HepG2 (cell line): ENCODE measurements around the gene BAZ1B. TPM values are rescaled to one million over a fixed set of nuclear protein-coding genes. Genes with fewer than 3 reads are reported as not detected.
A peak's percentile ranks its signal among the peaks of the same experiment; 100 is the strongest.

Experiments used
- ADNP ChIP-seq: sonication (generic); formaldehyde crosslinking; IDR thresholded peaks from 2 replicates; pipeline ENCODE4 v1.4.0; 2020; ENCODE audit warnings: missing genetic modification reagents
- AGO2 ChIP-seq: fragments of 200-400 bp; formaldehyde crosslinking; optimal IDR thresholded peaks from 2 replicates; pipeline ENCODE3; 2017; ENCODE audit warnings: mild to moderate bottlenecking, low read depth, low read length, moderate library complexity
- BHLHE40 ChIP-seq: IDR thresholded peaks from 2 replicates; pipeline ENCODE4 v1.6.1; 2011; ENCODE audit warnings: low read length, improper control_type of control experiment
- GFI1 ChIP-seq: sonication (generic); formaldehyde crosslinking; IDR thresholded peaks from 2 replicates; pipeline ENCODE4 v1.5.0; 2020; ENCODE audit warnings: missing genetic modification reagents, mild to moderate bottlenecking, borderline replicate concordance
- HDAC6 ChIP-seq: fragments of 200-600 bp; sonication (generic); IDR thresholded peaks from 2 replicates; pipeline ENCODE4 v1.7.0; 2017; ENCODE audit warnings: mild to moderate bottlenecking, antibody characterized with exemption, low read length, low read depth
- KDM2A ChIP-seq: sonication (generic); formaldehyde crosslinking; IDR thresholded peaks from 2 replicates; pipeline ENCODE4 v1.4.0; 2020; ENCODE audit warnings: low read depth, missing genetic modification reagents, borderline replicate concordance
- MTF1 ChIP-seq: sonication (generic); formaldehyde crosslinking; IDR thresholded peaks from 2 replicates; pipeline ENCODE4 v1.5.0; 2020; ENCODE audit warnings: missing genetic modification reagents
- MTF2 ChIP-seq: sonication (generic); formaldehyde crosslinking; IDR thresholded peaks from 2 replicates; pipeline ENCODE4 v1.5.0; 2020; ENCODE audit warnings: missing genetic modification reagents, borderline replicate concordance
- NFE2 ChIP-seq: sonication (generic); formaldehyde crosslinking; IDR thresholded peaks from 2 replicates; pipeline ENCODE4 v1.4.0; 2020; ENCODE audit warnings: missing genetic modification reagents
- RAD21 ChIP-seq: fragments of 450-650 bp; formaldehyde crosslinking; IDR thresholded peaks from 2 replicates; pipeline ENCODE4 v1.5.0; 2020; ENCODE audit warnings: mild to moderate bottlenecking
- RARA ChIP-seq: IDR thresholded peaks from 2 replicates; pipeline ENCODE4 v1.6.1; 2016; ENCODE audit warnings: missing genetic modification reagents, missing compliant biosample characterization
- SALL1 ChIP-seq: sonication (generic); formaldehyde crosslinking; IDR thresholded peaks from 2 replicates; pipeline ENCODE4 v1.8.0; 2022; ENCODE audit warnings: mild to moderate bottlenecking, missing genetic modification reagents
- SOX5 ChIP-seq: IDR thresholded peaks from 2 replicates; pipeline ENCODE4 v1.6.1; 2016; ENCODE audit warnings: borderline replicate concordance
- ZNF331 ChIP-seq: sonication (generic); formaldehyde crosslinking; IDR thresholded peaks from 2 replicates; pipeline ENCODE4 v1.4.0; 2020; ENCODE audit warnings: missing genetic modification reagents
- ZNF570 ChIP-seq: sonication (generic); formaldehyde crosslinking; IDR thresholded peaks from 2 replicates; pipeline ENCODE4 v1.4.0; 2020; ENCODE audit warnings: mild to moderate bottlenecking, missing genetic modification reagents, borderline replicate concordance
- ZNF629 ChIP-seq: sonication (generic); formaldehyde crosslinking; conservative IDR thresholded peaks from 2 replicates; pipeline ENCODE4 v1.5.0; 2020; ENCODE audit warnings: missing genetic modification reagents
- ZNF747 ChIP-seq: sonication (generic); formaldehyde crosslinking; IDR thresholded peaks from 2 replicates; pipeline ENCODE4 v1.8.1; 2023; ENCODE audit warnings: missing genetic modification reagents, mild to moderate bottlenecking, borderline replicate concordance
- ZNF768 ChIP-seq: sonication (generic); formaldehyde crosslinking; IDR thresholded peaks from 2 replicates; pipeline ENCODE4 v1.4.0; 2020; ENCODE audit warnings: missing genetic modification reagents
- polyA plus RNA-seq, 8 experiments: library from polyadenylated mRNA; depleted of rRNA in 3 of 8; stranded (reverse) in 7 of 8; unstranded in 1 of 8; fragments of >200 nt; fragmentation: Illumina TruSeq in 4 of 8; extraction: Trizol in 4 of 8; gene quantifications; 2 replicates each; pipeline versions ENCODE4 v1.2.1 to v1.2.3, GENCODE V29; 2011 to 2016; ENCODE audit warnings: low read depth in 4 of 8, missing spikeins in 1 of 8, mixed read lengths in 1 of 8; ENCODE audit not compliant: insufficient read depth in 1 of 8
- total RNA-seq, 5 experiments: library from RNA; depleted of rRNA; stranded (reverse); fragments of >200 nt; fragmentation: Illumina TruSeq; extraction: Trizol; gene quantifications; 2 replicates each; pipeline ENCODE4 v1.2.3, GENCODE V29; 2016; ENCODE audit warnings: low read depth in 1 of 5
- TF ChIP-seq, protein P1 (sequence below): IDR thresholded peaks from 2 replicates; pipeline ENCODE4 v1.6.1; 2012; ENCODE audit warnings: low read depth, low read length, improper control_type of control experiment
- TF ChIP-seq, protein P2 (sequence below): sonication (generic); formaldehyde crosslinking; IDR thresholded peaks from 2 replicates; pipeline ENCODE4 v1.5.0; 2020; ENCODE audit warnings: mild to moderate bottlenecking, missing genetic modification reagents, moderate library complexity
- TF ChIP-seq, protein P3 (sequence below): sonication (generic); formaldehyde crosslinking; IDR thresholded peaks from 2 replicates; pipeline ENCODE4 v1.5.0; 2020; ENCODE audit warnings: mild to moderate bottlenecking, missing genetic modification reagents
- TF ChIP-seq, protein P4 (sequence below): sonication (generic); formaldehyde crosslinking; IDR thresholded peaks from 2 replicates; pipeline ENCODE4; 2020; ENCODE audit warnings: missing genetic modification reagents, mild to moderate bottlenecking, borderline replicate concordance

The BAZ1B gene
- total and polyA plus RNA-seq, 2 of the 13 experiments (the other 11 are each of a cell fraction or from before 2014, with no cell fraction given) = 18.6 to 69.4 TPM

DNA sequence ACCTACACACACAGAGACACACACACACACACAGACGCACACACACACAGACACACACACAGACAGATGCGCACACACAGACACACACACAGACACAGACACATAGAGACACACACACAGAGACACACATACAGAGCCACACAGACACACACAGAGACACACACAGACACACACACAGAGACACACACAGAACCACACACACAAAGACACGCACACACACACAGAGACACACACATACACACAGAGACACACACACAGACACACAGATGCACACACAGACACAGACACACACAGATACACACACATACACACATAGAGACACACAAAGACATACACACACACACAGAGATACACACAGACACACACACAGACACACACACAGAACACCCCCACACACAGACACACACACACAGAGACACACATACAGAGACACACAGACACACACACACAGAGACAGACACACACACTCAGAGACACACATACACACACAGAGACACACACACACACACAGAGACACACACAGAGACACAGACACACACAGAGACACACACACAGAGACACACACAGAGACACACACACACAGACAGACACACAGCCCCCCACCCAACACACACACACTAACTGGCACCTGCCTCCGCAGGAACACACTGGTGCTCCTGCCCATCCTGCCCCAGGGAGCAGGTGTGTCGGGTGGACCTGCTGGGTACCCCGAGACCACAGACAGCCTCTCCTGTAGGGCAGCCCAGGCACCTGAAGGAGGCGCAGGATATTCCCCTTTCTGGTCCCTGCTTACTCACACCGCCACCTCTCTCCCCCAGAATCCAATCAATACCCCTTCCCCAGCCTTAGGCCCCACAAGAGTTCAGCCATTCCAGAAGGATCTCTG lies 93.9 kb downstream of the BAZ1B start (continued):
- TF ChIP-seq, protein P1, sequence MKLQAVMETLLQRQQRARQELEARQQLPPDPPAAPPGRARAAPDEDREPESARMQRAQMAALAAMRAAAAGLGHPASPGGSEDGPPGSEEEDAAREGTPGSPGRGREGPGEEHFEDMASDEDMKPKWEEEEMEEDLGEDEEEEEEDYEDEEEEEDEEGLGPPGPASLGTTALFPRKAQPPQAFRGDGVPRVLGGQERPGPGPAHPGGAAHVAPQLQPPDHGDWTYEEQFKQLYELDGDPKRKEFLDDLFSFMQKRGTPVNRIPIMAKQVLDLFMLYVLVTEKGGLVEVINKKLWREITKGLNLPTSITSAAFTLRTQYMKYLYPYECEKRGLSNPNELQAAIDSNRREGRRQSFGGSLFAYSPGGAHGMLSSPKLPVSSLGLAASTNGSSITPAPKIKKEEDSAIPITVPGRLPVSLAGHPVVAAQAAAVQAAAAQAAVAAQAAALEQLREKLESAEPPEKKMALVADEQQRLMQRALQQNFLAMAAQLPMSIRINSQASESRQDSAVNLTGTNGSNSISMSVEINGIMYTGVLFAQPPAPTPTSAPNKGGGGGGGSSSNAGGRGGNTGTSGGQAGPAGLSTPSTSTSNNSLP = no peak
- TF ChIP-seq ADNP (CRISPR knock-in tag) (no peak), MTF2 (CRISPR knock-in tag) (no peak), RAD21 (CRISPR knock-in tag) (no peak), MTF1 (CRISPR knock-in tag) (no peak), NFE2 (no peak), KDM2A (CRISPR knock-in tag) (no peak), ZNF331 (no peak), BHLHE40 (no peak), RARA (CRISPR knock-in tag) (no peak), AGO2 (no peak), ZNF629 (CRISPR knock-in tag) (no peak), HDAC6 (no peak), ZNF768 (CRISPR knock-in tag) (peak; percentile 31; the same call in 1 of the 2 replicates), GFI1 (CRISPR knock-in tag) (no peak), SALL1 (CRISPR knock-in tag) (no peak), ZNF570 (CRISPR knock-in tag) (no peak), SOX5 (CRISPR knock-in tag) (no peak), ZNF747 (CRISPR knock-in tag) (no peak)
- TF ChIP-seq, protein P2, sequence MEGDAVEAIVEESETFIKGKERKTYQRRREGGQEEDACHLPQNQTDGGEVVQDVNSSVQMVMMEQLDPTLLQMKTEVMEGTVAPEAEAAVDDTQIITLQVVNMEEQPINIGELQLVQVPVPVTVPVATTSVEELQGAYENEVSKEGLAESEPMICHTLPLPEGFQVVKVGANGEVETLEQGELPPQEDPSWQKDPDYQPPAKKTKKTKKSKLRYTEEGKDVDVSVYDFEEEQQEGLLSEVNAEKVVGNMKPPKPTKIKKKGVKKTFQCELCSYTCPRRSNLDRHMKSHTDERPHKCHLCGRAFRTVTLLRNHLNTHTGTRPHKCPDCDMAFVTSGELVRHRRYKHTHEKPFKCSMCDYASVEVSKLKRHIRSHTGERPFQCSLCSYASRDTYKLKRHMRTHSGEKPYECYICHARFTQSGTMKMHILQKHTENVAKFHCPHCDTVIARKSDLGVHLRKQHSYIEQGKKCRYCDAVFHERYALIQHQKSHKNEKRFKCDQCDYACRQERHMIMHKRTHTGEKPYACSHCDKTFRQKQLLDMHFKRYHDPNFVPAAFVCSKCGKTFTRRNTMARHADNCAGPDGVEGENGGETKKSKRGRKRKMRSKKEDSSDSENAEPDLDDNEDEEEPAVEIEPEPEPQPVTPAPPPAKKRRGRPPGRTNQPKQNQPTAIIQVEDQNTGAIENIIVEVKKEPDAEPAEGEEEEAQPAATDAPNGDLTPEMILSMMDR (CRISPR knock-in tag) = peak; percentile 28
- TF ChIP-seq, protein P3, sequence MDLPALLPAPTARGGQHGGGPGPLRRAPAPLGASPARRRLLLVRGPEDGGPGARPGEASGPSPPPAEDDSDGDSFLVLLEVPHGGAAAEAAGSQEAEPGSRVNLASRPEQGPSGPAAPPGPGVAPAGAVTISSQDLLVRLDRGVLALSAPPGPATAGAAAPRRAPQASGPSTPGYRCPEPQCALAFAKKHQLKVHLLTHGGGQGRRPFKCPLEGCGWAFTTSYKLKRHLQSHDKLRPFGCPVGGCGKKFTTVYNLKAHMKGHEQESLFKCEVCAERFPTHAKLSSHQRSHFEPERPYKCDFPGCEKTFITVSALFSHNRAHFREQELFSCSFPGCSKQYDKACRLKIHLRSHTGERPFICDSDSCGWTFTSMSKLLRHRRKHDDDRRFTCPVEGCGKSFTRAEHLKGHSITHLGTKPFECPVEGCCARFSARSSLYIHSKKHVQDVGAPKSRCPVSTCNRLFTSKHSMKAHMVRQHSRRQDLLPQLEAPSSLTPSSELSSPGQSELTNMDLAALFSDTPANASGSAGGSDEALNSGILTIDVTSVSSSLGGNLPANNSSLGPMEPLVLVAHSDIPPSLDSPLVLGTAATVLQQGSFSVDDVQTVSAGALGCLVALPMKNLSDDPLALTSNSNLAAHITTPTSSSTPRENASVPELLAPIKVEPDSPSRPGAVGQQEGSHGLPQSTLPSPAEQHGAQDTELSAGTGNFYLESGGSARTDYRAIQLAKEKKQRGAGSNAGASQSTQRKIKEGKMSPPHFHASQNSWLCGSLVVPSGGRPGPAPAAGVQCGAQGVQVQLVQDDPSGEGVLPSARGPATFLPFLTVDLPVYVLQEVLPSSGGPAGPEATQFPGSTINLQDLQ (CRISPR knock-in tag) = no peak
- TF ChIP-seq, protein P4, sequence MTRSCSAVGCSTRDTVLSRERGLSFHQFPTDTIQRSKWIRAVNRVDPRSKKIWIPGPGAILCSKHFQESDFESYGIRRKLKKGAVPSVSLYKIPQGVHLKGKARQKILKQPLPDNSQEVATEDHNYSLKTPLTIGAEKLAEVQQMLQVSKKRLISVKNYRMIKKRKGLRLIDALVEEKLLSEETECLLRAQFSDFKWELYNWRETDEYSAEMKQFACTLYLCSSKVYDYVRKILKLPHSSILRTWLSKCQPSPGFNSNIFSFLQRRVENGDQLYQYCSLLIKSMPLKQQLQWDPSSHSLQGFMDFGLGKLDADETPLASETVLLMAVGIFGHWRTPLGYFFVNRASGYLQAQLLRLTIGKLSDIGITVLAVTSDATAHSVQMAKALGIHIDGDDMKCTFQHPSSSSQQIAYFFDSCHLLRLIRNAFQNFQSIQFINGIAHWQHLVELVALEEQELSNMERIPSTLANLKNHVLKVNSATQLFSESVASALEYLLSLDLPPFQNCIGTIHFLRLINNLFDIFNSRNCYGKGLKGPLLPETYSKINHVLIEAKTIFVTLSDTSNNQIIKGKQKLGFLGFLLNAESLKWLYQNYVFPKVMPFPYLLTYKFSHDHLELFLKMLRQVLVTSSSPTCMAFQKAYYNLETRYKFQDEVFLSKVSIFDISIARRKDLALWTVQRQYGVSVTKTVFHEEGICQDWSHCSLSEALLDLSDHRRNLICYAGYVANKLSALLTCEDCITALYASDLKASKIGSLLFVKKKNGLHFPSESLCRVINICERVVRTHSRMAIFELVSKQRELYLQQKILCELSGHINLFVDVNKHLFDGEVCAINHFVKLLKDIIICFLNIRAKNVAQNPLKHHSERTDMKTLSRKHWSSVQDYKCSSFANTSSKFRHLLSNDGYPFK (CRISPR knock-in tag) = no peak
